Endothelial cell of umbilical vein (primary cell): ENCODE measurements around the gene HRH2. TPM values are rescaled to one million over a fixed set of nuclear protein-coding genes. Genes with fewer than 3 reads are reported as not detected.

Experiments
- BruUV-seq: library from RNA; stranded (reverse); fragments of 400-500 nt; replicated peaks from 2 replicates; lab custom pipeline; 2021; lab: Mats Ljungman, UMichigan
- CTCF ChIA-PET: fragments of 300-600, 350-600 bp; sonication (Branson Sonifier 250); formaldehyde crosslinking; loops from one replicate; lab custom pipeline; 2021; ENCODE audit warnings: antibody characterized with exemption, inconsistent platforms; lab: Charles Lee
- POLR2A ChIA-PET: fragments of 300-600, 350-600 bp; sonication (Branson Sonifier 250); formaldehyde crosslinking; loops from one replicate; lab custom pipeline; 2021; ENCODE audit warnings: antibody characterized with exemption, inconsistent platforms; lab: Charles Lee
- DNase-seq: peaks from one replicate; pipeline ENCODE4 v3.0.0-alpha.2; 2011; ENCODE audit warnings: low read depth, low spot score
- FAIRE-seq: peaks from 2 replicates; lab custom pipeline; 2011; peaks lifted over from hg19 to GRCh38; lab: Jason Lieb, UNC
- H2AFZ ChIP-seq: 2 replicates; pipeline ENCODE4 v1.6.0; 2012; ENCODE audit warnings: low read depth, low read length, control low read depth, inconsistent platforms
- H3K27ac ChIP-seq: 2 replicates; pipeline ENCODE4 v1.5.1; 2011; ENCODE audit warnings: low read depth, mild to moderate bottlenecking, control low read depth, low read length, moderate library complexity; ENCODE audit not compliant: insufficient read depth
- H3K27me3 ChIP-seq, 2 experiments: 2 replicates each; pipeline versions ENCODE4 v1.6.0 to v1.6.1; 2011; ENCODE audit warnings: low read length in 2 of 2, mixed read lengths in 1 of 2; ENCODE audit not compliant: control insufficient read depth in 2 of 2, insufficient read depth in 2 of 2
- H3K36me3 ChIP-seq, 2 experiments: 2 replicates in 1 of 2; 3 replicates in 1 of 2; pipeline ENCODE4 v1.5.1; 2011; ENCODE audit warnings: low read length in 2 of 2, mild to moderate bottlenecking in 1 of 2, moderate library complexity in 1 of 2; ENCODE audit not compliant: control insufficient read depth in 2 of 2, insufficient read depth in 2 of 2; ENCODE audit errors: extremely low read depth in 1 of 2
- H3K4me1 ChIP-seq: 3 replicates; pipeline ENCODE4 v1.5.1; 2011; ENCODE audit warnings: mild to moderate bottlenecking, low read length; ENCODE audit not compliant: control insufficient read depth, insufficient read depth; ENCODE audit errors: extremely low read depth
- H3K4me2 ChIP-seq: 2 replicates; pipeline ENCODE4 v1.6.1; 2011; ENCODE audit warnings: low read length, control low read depth, mixed read lengths; ENCODE audit not compliant: insufficient read depth
- H3K4me3 ChIP-seq, 3 experiments: fragments of 200-600 bp in 1 of 3; sonication (generic), shearing (Covaris generic) in 1 of 3; replicated peaks in 1 of 3; 2 replicates each; pipeline ENCODE4 v1.5.1; 2011 to 2016; ENCODE audit warnings: control low read depth in 3 of 3, low read length in 3 of 3, mild to moderate bottlenecking in 2 of 3, inconsistent platforms in 1 of 3, low read depth in 1 of 3, moderate library complexity in 1 of 3; ENCODE audit not compliant: insufficient read depth in 1 of 3
- H3K79me2 ChIP-seq: 2 replicates; pipeline ENCODE4 v1.6.0; 2012; ENCODE audit warnings: low read length, inconsistent platforms; ENCODE audit not compliant: control insufficient read depth, insufficient read depth
- H3K9ac ChIP-seq: replicated peaks from 2 replicates; pipeline ENCODE3; 2011; ENCODE audit warnings: low read length, control low read depth; ENCODE audit not compliant: insufficient read depth; ENCODE audit errors: extremely low read depth
- H3K9me1 ChIP-seq: replicated peaks from 3 replicates; pipeline ENCODE4 v1.6.0; 2011; ENCODE audit warnings: mild to moderate bottlenecking, low read length; ENCODE audit not compliant: control insufficient read depth, insufficient read depth; ENCODE audit errors: extremely low read depth
- H3K9me3 ChIP-seq: replicated peaks from 2 replicates; pipeline ENCODE4 v1.5.1; 2012; ENCODE audit warnings: low read length, inconsistent platforms; ENCODE audit not compliant: control insufficient read depth, insufficient read depth
- H4K20me1 ChIP-seq: replicated peaks from 2 replicates; pipeline ENCODE3; 2011; ENCODE audit warnings: mild to moderate bottlenecking, low read length; ENCODE audit not compliant: control insufficient read depth, insufficient read depth; ENCODE audit errors: extremely low read depth
- EZH2 ChIP-seq: IDR thresholded peaks from 2 replicates; pipeline ENCODE4 v1.6.1; 2012; ENCODE audit warnings: borderline replicate concordance, low read depth, mild to moderate bottlenecking, moderate library complexity, low read length, inconsistent platforms; ENCODE audit not compliant: severe bottlenecking
- FOS ChIP-seq: IDR thresholded peaks from 2 replicates; pipeline ENCODE4 v1.6.1; 2011; ENCODE audit warnings: mild to moderate bottlenecking, low read length, moderate library complexity, borderline replicate concordance; ENCODE audit not compliant: insufficient read depth
- GATA2 ChIP-seq: IDR thresholded peaks from 2 replicates; pipeline ENCODE4 v1.7.0; 2011; ENCODE audit warnings: low read depth, mild to moderate bottlenecking, moderate library complexity, mixed read lengths, low read length; ENCODE audit not compliant: insufficient read length, insufficient read depth
- JUN ChIP-seq: IDR thresholded peaks from 2 replicates; pipeline ENCODE4 v1.6.1; 2011; ENCODE audit warnings: borderline replicate concordance, low read depth; ENCODE audit not compliant: insufficient read length, insufficient read depth
- MYC ChIP-seq: IDR thresholded peaks from one replicate; pipeline ENCODE4 v1.6.1; 2011; ENCODE audit warnings: mild to moderate bottlenecking, low read depth, low read length
- POLR2A ChIP-seq: IDR thresholded peaks from 2 replicates; pipeline ENCODE4 v1.6.1; 2012; ENCODE audit warnings: low read depth, mild to moderate bottlenecking, control low read depth, low read length
- POLR2AphosphoS5 ChIP-seq: IDR thresholded peaks from 2 replicates; pipeline ENCODE4 v1.6.1; 2012; ENCODE audit warnings: low read depth, mild to moderate bottlenecking, control low read depth, low read length, moderate library complexity; ENCODE audit not compliant: insufficient read depth
- dilution Hi-C: fragments of 300-500 bp; cut with MboI; formaldehyde crosslinking; loops from one replicate; pipeline ENCODE4 v1.15.0; 2019; ENCODE audit warnings: low sequenced_read_pairs; ENCODE audit not compliant: extremely low pct_ligation_motif_present
- intact Hi-C: fragments of 100-400 bp; cut with micrococcal nuclease; formaldehyde crosslinking; loops from one replicate; pipeline ENCODE4 v1.10.0; 2022
- polyA plus RNA-seq, 4 experiments: library from polyadenylated mRNA; depleted of rRNA in 3 of 4; stranded (reverse) in 3 of 4; unstranded in 1 of 4; fragments of >200 nt; gene quantifications; 2 replicates each; pipeline versions ENCODE4 v1.2.1 to v1.2.3, GENCODE V29; 2011 to 2012; ENCODE audit warnings: missing spikeins in 1 of 4
- total RNA-seq: library from RNA; stranded (reverse); gene quantifications from 2 replicates; pipeline ENCODE4 v1.2.3, GENCODE V29; 2021
- TF ChIP-seq, protein P1 (sequence below): IDR thresholded peaks from 2 replicates; pipeline ENCODE4 v1.6.1; 2011; ENCODE audit not compliant: insufficient read depth, insufficient read length
- TF ChIP-seq, protein P2 (sequence below), 2 donors: IDR thresholded peaks; 1 replicate in 1 of 2; 2 replicates in 1 of 2; pipeline ENCODE4 v1.5.1; 2011; ENCODE audit warnings: low read length in 2 of 2, mild to moderate bottlenecking in 2 of 2, moderate library complexity in 2 of 2, control low read depth in 1 of 2, inconsistent platforms in 1 of 2, low read depth in 1 of 2; ENCODE audit not compliant: insufficient read depth in 1 of 2; ENCODE audit errors: extremely low read depth in 1 of 2

HRH2 gene
- total and polyA plus RNA-seq, 2 donors (not counting 3 experiments of a cell fraction or from before 2014, with no cell fraction given): not detected

DNA sequence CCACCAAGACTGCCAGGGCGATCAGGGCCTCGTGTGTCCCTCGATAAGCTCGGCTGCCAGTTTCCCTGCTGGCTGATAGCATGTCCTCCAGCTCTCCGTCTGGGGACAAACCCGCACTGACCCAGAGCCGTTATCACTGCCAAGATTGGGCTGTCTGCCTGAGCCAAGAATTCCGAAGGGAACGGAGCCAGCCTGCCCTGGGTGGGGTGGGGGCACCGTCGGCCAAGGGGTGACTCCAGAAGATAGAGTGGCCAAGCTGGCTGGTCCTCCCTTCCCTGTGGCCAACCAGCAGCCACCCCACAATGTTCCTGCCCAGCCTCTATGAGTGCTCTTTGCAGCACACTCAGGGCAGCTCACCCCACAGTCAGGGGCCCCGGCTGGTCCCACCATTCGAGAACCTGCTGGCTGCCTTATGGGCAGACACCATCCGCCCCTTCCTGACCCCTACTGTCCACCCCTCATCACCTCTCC, 29.4 kb downstream of the HRH2 start:
- FAIRE-seq (no peak), DNase-seq (no peak)
- ChIA-PET CTCF (no interaction called here), POLR2A (no interaction called here)
- no TSS peak for BruUV-seq
- Histone ChIP-seq H3K79me2 (no peaks in the 10 kb centered on the region), H3K9ac (no peak overlapping the region), H3K27me3 (no peaks in the 10 kb centered on the region), H4K20me1 (no peaks in the 10 kb centered on the region), H3K4me3 (no peak overlapping the region), H3K4me1 (no peaks in the 10 kb centered on the region), H3K9me3 (no peaks in the 10 kb centered on the region), H2AFZ (no peak overlapping the region), H3K27ac (no peak overlapping the region), H3K9me1 (no peaks in the 10 kb centered on the region), H3K36me3 (no peaks in the 10 kb centered on the region), H3K4me2 (no peak overlapping the region)
- TF ChIP-seq GATA2: no peak
- TF ChIP-seq JUN: no peak
- no peak for TF ChIP-seq FOS
- TF ChIP-seq POLR2AphosphoS5: no peak
- TF ChIP-seq, protein P1, sequence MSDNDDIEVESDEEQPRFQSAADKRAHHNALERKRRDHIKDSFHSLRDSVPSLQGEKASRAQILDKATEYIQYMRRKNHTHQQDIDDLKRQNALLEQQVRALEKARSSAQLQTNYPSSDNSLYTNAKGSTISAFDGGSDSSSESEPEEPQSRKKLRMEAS: no peak
- no peak for TF ChIP-seq MYC
- TF ChIP-seq EZH2: no peak
- no peak for TF ChIP-seq POLR2A
- TF ChIP-seq, protein P2, sequence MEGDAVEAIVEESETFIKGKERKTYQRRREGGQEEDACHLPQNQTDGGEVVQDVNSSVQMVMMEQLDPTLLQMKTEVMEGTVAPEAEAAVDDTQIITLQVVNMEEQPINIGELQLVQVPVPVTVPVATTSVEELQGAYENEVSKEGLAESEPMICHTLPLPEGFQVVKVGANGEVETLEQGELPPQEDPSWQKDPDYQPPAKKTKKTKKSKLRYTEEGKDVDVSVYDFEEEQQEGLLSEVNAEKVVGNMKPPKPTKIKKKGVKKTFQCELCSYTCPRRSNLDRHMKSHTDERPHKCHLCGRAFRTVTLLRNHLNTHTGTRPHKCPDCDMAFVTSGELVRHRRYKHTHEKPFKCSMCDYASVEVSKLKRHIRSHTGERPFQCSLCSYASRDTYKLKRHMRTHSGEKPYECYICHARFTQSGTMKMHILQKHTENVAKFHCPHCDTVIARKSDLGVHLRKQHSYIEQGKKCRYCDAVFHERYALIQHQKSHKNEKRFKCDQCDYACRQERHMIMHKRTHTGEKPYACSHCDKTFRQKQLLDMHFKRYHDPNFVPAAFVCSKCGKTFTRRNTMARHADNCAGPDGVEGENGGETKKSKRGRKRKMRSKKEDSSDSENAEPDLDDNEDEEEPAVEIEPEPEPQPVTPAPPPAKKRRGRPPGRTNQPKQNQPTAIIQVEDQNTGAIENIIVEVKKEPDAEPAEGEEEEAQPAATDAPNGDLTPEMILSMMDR (IDR thresholded peaks at IDR 0.05; ENCODE audit: extremely low read depth in 1 of 2, insufficient read depth in 1 of 2, low read depth in 1 of 2, low read length in 2 of 2): no peak
- dilution Hi-C loops: no loop called here
- intact Hi-C loops: no loop called here
